Central memory CD8-positive, alpha-beta T cell (primary cell): Measurements from ENCODE around the gene SNTB2.

Experiments used
- ATAC-seq: fragments of 150-1000 bp; cut with Tn5 transposase; replicated peaks from 2 replicates; pipeline ENCODE4 v1.10.0; 2022; ENCODE audit warnings: mild to moderate bottlenecking, moderate FRiP score, moderate number of reproducible peaks; ENCODE audit not compliant: poor library complexity, severe bottlenecking; ENCODE audit errors: extremely low read depth
- DNase-seq, 2 donors: peaks; one replicate each; pipeline ENCODE4 v3.0.0; 2021; ENCODE audit warnings: low spot score in 2 of 2
- H3K27ac Mint-ChIP-seq: one replicate; pipeline ENCODE4 v1.8.0; 2022; ENCODE audit warnings: low read depth, mild to moderate bottlenecking, moderate library complexity, mixed read lengths
- H3K27me3 Mint-ChIP-seq: one replicate; pipeline ENCODE4 v1.8.0; 2022; ENCODE audit warnings: mixed read lengths
- H3K36me3 Mint-ChIP-seq: one replicate; pipeline ENCODE4 v1.8.0; 2022; ENCODE audit warnings: mild to moderate bottlenecking, moderate library complexity, mixed read lengths; ENCODE audit not compliant: insufficient read depth
- H3K4me1 Mint-ChIP-seq: one replicate; pipeline ENCODE4 v1.8.0; 2022; ENCODE audit warnings: mixed read lengths
- H3K4me3 Mint-ChIP-seq: one replicate; pipeline ENCODE4 v1.8.0; 2022; ENCODE audit warnings: mild to moderate bottlenecking, moderate library complexity, mixed read lengths
- H3K9me3 Mint-ChIP-seq: one replicate; pipeline ENCODE4 v1.8.0; 2022; ENCODE audit warnings: mixed read lengths

SNTB2 gene

DNA sequence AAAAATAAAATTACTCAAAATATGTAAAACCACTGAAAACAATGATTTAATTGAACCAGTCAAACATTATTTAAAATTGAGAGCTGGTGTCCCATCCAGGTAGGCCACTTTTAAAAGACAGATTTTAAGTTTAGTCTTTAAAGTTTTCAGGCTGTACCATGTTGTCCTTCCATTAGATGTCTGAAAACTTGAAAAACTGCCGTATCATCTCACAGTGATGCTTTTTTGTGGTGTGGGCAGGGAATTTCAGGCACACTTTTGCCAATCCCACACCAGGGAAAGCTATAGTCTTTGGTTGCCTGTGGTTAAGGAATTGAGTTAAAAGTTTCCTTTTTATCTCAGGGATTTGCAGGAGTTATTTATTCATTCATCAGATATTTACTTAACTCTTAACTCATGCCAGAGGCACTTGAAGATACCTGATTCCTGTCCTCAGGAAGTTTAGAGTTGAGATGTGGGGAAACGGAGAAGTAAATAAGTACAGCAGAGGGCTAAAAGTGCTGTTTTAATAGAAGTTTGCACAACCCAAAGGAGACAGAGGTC is 3.2 kb downstream of the SNTB2 start:
- H3K27me3 Mint-ChIP-seq, result no peaks in the 10 kb centered on the region
- H3K4me1 Mint-ChIP-seq, result peaks cover 61% of the 10 kb centered on the region
- peak overlapping the region; percentile 37 for H3K4me3 Mint-ChIP-seq
- H3K27ac Mint-ChIP-seq, result peak overlapping the region; percentile 67
- H3K36me3 Mint-ChIP-seq, result peaks cover 12% of the 10 kb centered on the region
- DNase-seq (no peak), ATAC-seq (no peak)
- H3K9me3 Mint-ChIP-seq, result no peaks in the 10 kb centered on the region

GRCh38 chr16:69190598-69190997 is 3.6 kb downstream of the SNTB2 start:
- no peaks in the 10 kb centered on the region for H3K27me3 Mint-ChIP-seq
- H3K4me3 Mint-ChIP-seq, result peak overlapping the region; percentile 50
- peaks cover 61% of the 10 kb centered on the region for H3K4me1 Mint-ChIP-seq
- no peak for DNase-seq
- peaks cover 12% of the 10 kb centered on the region for H3K36me3 Mint-ChIP-seq
- no peak for ATAC-seq
- peak overlapping the region; percentile 67 for H3K27ac Mint-ChIP-seq
- H3K9me3 Mint-ChIP-seq, result no peaks in the 10 kb centered on the region

DNA sequence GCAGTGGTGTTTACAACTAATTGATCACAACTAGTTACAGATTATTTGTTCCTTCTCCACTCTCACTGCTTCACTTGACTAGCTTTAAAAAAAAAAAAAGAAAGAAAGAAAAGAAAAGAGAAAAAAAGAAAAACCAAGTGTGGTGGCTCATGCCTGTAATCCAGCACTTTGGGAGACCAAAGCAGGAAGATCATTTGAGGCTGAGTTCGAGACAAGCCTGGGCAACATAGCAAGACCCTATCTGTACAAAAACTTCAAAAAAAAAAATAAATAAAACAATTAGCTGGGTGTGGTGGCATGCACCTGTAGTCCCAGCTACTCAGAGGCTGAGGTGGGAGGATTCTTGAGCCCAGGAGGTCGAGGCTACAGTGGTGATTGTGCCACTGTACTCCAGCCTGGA is 4.2 kb downstream of the SNTB2 start:
- Mint-ChIP-seq H3K27me3 (no peaks in the 10 kb centered on the region), H3K4me3 (peak overlapping the region; percentile 50), H3K4me1 (peaks cover 61% of the 10 kb centered on the region), H3K36me3 (peaks cover 12% of the 10 kb centered on the region), H3K9me3 (no peaks in the 10 kb centered on the region), H3K27ac (peak overlapping the region; percentile 67)
- ATAC-seq, result no peak
- no peak for DNase-seq

DNA sequence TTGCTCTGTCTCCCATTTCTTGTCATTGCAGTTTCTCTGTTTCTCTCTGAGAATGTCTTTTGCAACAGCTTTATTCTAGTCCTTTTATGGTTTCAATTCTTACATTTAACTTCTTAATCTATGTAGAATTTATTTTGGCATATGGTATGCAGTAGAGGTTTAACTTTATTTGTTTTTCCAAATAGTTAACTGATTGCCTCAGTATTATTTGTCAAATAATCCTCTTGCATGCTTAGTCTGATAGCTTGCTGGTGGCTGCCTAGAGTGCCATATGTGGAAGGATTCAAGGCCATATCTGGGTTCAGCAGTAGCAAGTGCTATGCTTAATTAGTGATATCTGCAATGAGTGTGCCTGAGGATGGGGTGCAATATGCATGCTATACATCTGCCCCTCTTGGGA is 6.9 kb downstream of the SNTB2 start:
- Mint-ChIP-seq H3K4me1 (peaks cover 54% of the 10 kb centered on the region), H3K4me3 (no peak overlapping the region), H3K36me3 (peaks cover 4% of the 10 kb centered on the region), H3K27ac (no peak overlapping the region), H3K9me3 (no peaks in the 10 kb centered on the region), H3K27me3 (no peaks in the 10 kb centered on the region)
- ATAC-seq (no peak), DNase-seq (no peak)

- peaks cover 4% of the 10 kb centered on the region for H3K36me3 Mint-ChIP-seq
- H3K9me3 Mint-ChIP-seq, result no peaks in the 10 kb centered on the region
- no peak for DNase-seq
- no peak overlapping the region for H3K4me3 Mint-ChIP-seq
- no peak for ATAC-seq
- peaks cover 53% of the 10 kb centered on the region for H3K4me1 Mint-ChIP-seq
- no peaks in the 10 kb centered on the region for H3K27me3 Mint-ChIP-seq
- no peak overlapping the region for H3K27ac Mint-ChIP-seq
These were observed 7.5 kb downstream of the SNTB2 start for GRCh38 chr16:69194488-69194887.

- H3K9me3 Mint-ChIP-seq, result no peaks in the 10 kb centered on the region
- H3K36me3 Mint-ChIP-seq, result peaks cover 4% of the 10 kb centered on the region
- DNase-seq, result no peak
- H3K27ac Mint-ChIP-seq, result no peak overlapping the region
- no peaks in the 10 kb centered on the region for H3K27me3 Mint-ChIP-seq
- ATAC-seq, result no peak
- H3K4me1 Mint-ChIP-seq, result peaks cover 48% of the 10 kb centered on the region
- no peak overlapping the region for H3K4me3 Mint-ChIP-seq
These were observed 8.5 kb downstream of the SNTB2 start for GRCh38 chr16:69195369-69196029.

DNA sequence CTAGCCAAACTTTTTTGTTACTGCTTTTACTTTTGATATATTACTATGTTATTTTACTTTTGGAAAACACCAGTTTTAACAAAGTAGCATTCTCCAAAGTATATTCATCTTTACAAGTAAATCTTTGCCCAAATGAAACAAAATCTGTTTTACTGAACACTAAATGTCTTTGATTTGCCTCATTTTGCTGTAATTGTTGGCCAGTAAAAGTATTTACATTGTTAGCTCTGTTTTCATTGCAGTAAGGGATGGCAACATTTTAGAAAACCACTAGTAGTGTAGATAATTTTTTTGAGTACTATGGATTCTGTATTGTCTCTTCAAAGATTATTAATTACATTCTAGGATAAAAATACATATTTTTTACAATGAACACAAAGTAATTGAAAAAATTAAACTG is 10.6 kb downstream of the SNTB2 start:
- no peak overlapping the region for H3K27ac Mint-ChIP-seq

GRCh38 chr16:69199382-69199781 is 12.4 kb downstream of the SNTB2 start:
- no peaks in the 10 kb centered on the region for H3K9me3 Mint-ChIP-seq
- no peak overlapping the region for H3K27ac Mint-ChIP-seq
- peaks cover 31% of the 10 kb centered on the region for H3K4me1 Mint-ChIP-seq
- no peak for ATAC-seq
- no peaks in the 10 kb centered on the region for H3K27me3 Mint-ChIP-seq
- H3K36me3 Mint-ChIP-seq, result peaks cover 2% of the 10 kb centered on the region
- H3K4me3 Mint-ChIP-seq, result no peak overlapping the region
- DNase-seq, result no peak

More for the DNA sequence above, 10.6 kb downstream of the SNTB2 start:
- Mint-ChIP-seq H3K27me3 (no peaks in the 10 kb centered on the region), H3K4me3 (no peak overlapping the region), H3K4me1 (peaks cover 40% of the 10 kb centered on the region), H3K9me3 (no peaks in the 10 kb centered on the region), H3K36me3 (peaks cover 2% of the 10 kb centered on the region)
- DNase-seq (no peak), ATAC-seq (no peak)

DNA sequence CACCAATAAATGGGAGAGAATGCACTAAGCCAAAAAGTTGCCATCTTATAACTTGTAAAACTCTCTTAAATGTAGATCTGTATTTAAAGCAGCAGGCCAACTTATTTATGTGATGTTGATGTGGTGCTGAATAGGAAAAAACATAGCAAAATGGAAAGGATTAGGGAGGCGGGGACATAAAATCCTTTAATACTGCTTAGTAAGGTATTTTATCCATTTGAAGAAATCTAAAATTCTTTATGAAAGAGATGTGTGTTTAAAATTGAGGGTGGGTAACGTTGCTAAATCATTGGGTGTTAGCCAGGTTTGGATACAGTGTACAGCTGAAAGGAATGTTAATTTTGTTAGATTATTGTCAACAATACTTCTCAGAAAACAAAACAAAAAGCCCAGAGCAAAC is 14.3 kb downstream of the SNTB2 start:
- no peak for DNase-seq
- no peak for ATAC-seq
- Mint-ChIP-seq H3K27ac (no peak overlapping the region), H3K4me1 (peaks cover 37% of the 10 kb centered on the region), H3K36me3 (peaks cover 2% of the 10 kb centered on the region), H3K4me3 (no peak overlapping the region), H3K27me3 (no peaks in the 10 kb centered on the region), H3K9me3 (no peaks in the 10 kb centered on the region)

- Mint-ChIP-seq H3K4me1 (peaks cover 36% of the 10 kb centered on the region), H3K36me3 (peaks cover 2% of the 10 kb centered on the region), H3K27me3 (no peaks in the 10 kb centered on the region), H3K9me3 (no peaks in the 10 kb centered on the region), H3K4me3 (no peak overlapping the region), H3K27ac (peak overlapping the region; percentile 32)
- DNase-seq, result no peak
- ATAC-seq, result no peak
These were observed 14.8 kb downstream of the SNTB2 start for GRCh38 chr16:69201787-69202186.

- no peak for DNase-seq
- Mint-ChIP-seq H3K9me3 (no peaks in the 10 kb centered on the region), H3K4me1 (peaks cover 25% of the 10 kb centered on the region), H3K27ac (peak overlapping the region; percentile 49), H3K4me3 (no peak overlapping the region), H3K36me3 (peaks cover 4% of the 10 kb centered on the region), H3K27me3 (no peaks in the 10 kb centered on the region)
- no peak for ATAC-seq
These were observed 17.2 kb downstream of the SNTB2 start for GRCh38 chr16:69204172-69204571.

DNA sequence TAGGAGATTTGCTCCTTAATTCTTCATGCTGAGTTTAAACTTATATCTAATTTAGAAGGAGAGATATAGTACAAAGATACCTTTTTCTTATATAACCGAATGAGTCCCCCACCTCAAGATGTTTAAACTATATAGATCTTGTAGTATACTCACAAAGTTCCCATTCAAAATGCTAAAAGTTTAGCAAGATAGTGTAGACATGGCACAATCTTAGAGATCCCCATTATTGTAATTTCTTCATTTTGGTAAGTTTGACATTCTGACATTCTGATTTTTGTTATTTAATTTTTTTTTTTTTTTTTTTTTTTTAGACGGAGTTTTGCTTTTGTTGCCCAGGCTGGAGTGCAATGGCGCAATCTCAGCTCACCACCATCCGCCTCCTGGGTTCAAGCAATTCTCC is 22.8 kb downstream of the SNTB2 start:
- H3K4me1 Mint-ChIP-seq, result peaks cover 12% of the 10 kb centered on the region
- no peaks in the 10 kb centered on the region for H3K27me3 Mint-ChIP-seq
- H3K27ac Mint-ChIP-seq, result no peak overlapping the region
- peaks cover 4% of the 10 kb centered on the region for H3K36me3 Mint-ChIP-seq
- no peak for DNase-seq
- no peak for ATAC-seq
- no peak overlapping the region for H3K4me3 Mint-ChIP-seq
- no peaks in the 10 kb centered on the region for H3K9me3 Mint-ChIP-seq

DNA sequence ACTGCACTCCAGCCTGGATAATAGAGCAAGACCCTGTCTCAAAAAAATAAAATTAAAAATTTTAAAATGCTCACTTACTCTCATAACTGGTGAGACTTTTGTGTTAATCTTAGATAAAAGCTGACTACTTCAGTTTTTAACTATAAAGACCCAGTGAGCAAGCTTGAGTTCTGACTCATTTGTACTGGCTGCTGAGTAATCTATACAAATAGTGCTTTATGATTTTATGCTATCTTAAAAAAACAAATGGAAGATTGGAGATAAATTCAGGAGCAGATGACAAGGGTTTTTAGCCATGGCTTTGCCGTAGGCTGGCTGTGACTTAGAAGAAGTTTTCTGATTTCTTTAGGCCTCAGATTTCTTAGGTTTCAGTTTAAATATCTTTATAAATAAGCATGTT is 30.5 kb downstream of the SNTB2 start:
- H3K36me3 Mint-ChIP-seq, result peaks cover 2% of the 10 kb centered on the region
- no peaks in the 10 kb centered on the region for H3K9me3 Mint-ChIP-seq

More for the DNA sequence above, 30.5 kb downstream of the SNTB2 start:
- Mint-ChIP-seq H3K4me1 (peaks cover 6% of the 10 kb centered on the region), H3K27ac (no peak overlapping the region), H3K4me3 (no peak overlapping the region), H3K27me3 (no peaks in the 10 kb centered on the region)
- no peak for DNase-seq
- ATAC-seq, result no peak
